GM19372 (cell line): ENCODE data around the gene LGI1.

Experiments used
- ATAC-seq: cut with Tn5 transposase; IDR thresholded peaks from one replicate; pipeline ENCODE4 v1.9.1; 2021; ENCODE audit warnings: mild to moderate bottlenecking, low read depth, moderate library complexity; ENCODE audit not compliant: unreplicated experiment

The LGI1 gene

GRCh38 chr10:93754761-93755160 is 3.0 kb upstream of the LGI1 start:
- no peak for ATAC-seq

GRCh38 chr10:93755443-93756116 is 2.2 kb upstream of the LGI1 start:
- ATAC-seq, result no peak

- ATAC-seq, result no peak
These were observed 1.6 kb upstream of the LGI1 start for GRCh38 chr10:93756118-93756517.

- ATAC-seq, result no peak
These were observed 600 bp upstream of the LGI1 start for GRCh38 chr10:93757136-93757535.

GRCh38 chr10:93758508-93758885 is 761 bp downstream of the LGI1 start:
- no peak for ATAC-seq

GRCh38 chr10:93758891-93759410 is 1.2 kb downstream of the LGI1 start:
- no peak for ATAC-seq

- no peak for ATAC-seq
These were observed 2.8 kb downstream of the LGI1 start for GRCh38 chr10:93760490-93760889.

- peak; percentile 62 for ATAC-seq
These were observed 5.2 kb downstream of the LGI1 start for GRCh38 chr10:93762979-93763391.

- ATAC-seq, result no peak
These were observed 9.2 kb downstream of the LGI1 start for GRCh38 chr10:93766918-93767317.

GRCh38 chr10:93767724-93768399 is 10.1 kb downstream of the LGI1 start:
- no peak for ATAC-seq

- no peak for ATAC-seq
These were observed 11.2 kb downstream of the LGI1 start for GRCh38 chr10:93768892-93769291.

- ATAC-seq, result no peak
These were observed 13.6 kb downstream of the LGI1 start for GRCh38 chr10:93771354-93771753.

GRCh38 chr10:93773120-93773519 is 15.4 kb downstream of the LGI1 start:
- no peak for ATAC-seq

- no peak for ATAC-seq
These were observed 16.0 kb downstream of the LGI1 start for GRCh38 chr10:93773705-93774104.

- no peak for ATAC-seq
These were observed 17.6 kb downstream of the LGI1 start for GRCh38 chr10:93775356-93775755.

- ATAC-seq, result no peak
These were observed 19.4 kb downstream of the LGI1 start for GRCh38 chr10:93777092-93777491.

GRCh38 chr10:93784059-93784458 is 26.3 kb downstream of the LGI1 start:
- ATAC-seq, result no peak

- ATAC-seq, result no peak
These were observed 30.9 kb downstream of the LGI1 start for GRCh38 chr10:93788413-93789208.

GRCh38 chr10:93790439-93790838 is 32.7 kb downstream of the LGI1 start:
- ATAC-seq, result no peak

GRCh38 chr10:93796167-93796566 is 38.4 kb downstream of the LGI1 start:
- ATAC-seq, result no peak

- no peak for ATAC-seq
These were observed 40.1 kb downstream of the LGI1 start for GRCh38 chr10:93797825-93798224.
